ENCODE results near the gene STRN. TPM values are rescaled to one million over a fixed set of nuclear protein-coding genes. Genes with fewer than 3 reads are reported as not detected.

The STRN gene
- total and polyA plus RNA-seq, 10 of the 15 experiments (the other 5 are each of a cell fraction or from before 2014, with no cell fraction given), result 1.00 to 19.2 (median 9.1) TPM

- ATAC-seq (no peak), FAIRE-seq (no peak), DNase-seq (ENCODE audit: low read depth, low spot score) (no peak)
- H4K20me1 ChIP-seq (ENCODE audit: control insufficient read depth, insufficient read depth), result no peaks in the 10 kb centered on the region
- ChIA-PET POLR2A (no interaction called here), CTCF (interaction anchor here (0.7 kb wide), 1 partner anchor 1804 kb away, joined by 3 read pairs; no protein-coding TSS in a partner anchor), SMC1A (ENCODE audit: uncharacterized antibody, unreplicated experiment) (no interaction called here), RAD21 (ENCODE audit: unreplicated experiment) (no interaction called here)
- H3K27me3 ChIP-seq (replicated peaks in 1 of 2; ENCODE audit: control insufficient read depth in 2 of 2, insufficient read depth in 2 of 2, low read length in 1 of 2), result no peaks in the 10 kb centered on the region
- no peak overlapping the region for H3K4me3 ChIP-seq
- no peaks in the 10 kb centered on the region for H3K9me3 ChIP-seq (replicated peaks; ENCODE audit: control insufficient read depth, insufficient read depth, low read length)
- no peaks in the 10 kb centered on the region for H3K79me2 ChIP-seq (ENCODE audit: control insufficient read depth, insufficient read depth, low read length)
- intact Hi-C loops (cut with micrococcal nuclease; ENCODE audit: unreplicated experiment), result no loop called here
- 96% methylated on average over 5 of the region's 5 CpGs for WGBS (ENCODE audit: insufficient coverage, insufficient replicate concordance, low lambda C conversion rate, missing lambda C conversion rate)
- no peak overlapping the region for H3K27ac ChIP-seq (ENCODE audit: control insufficient read depth, insufficient read depth)
- no peak overlapping the region for H2AFZ ChIP-seq (ENCODE audit: control insufficient read depth, low read depth, low read length)
- H3K4me1 ChIP-seq (ENCODE audit: control insufficient read depth, insufficient read depth, low read length), result peaks cover 6% of the 10 kb centered on the region; the same call in 1 of the 2 replicates
- no TSS peak for BruUV-seq (replicated peaks)
- H3K9ac ChIP-seq (ENCODE audit: control insufficient read depth, insufficient read depth, low read length), result no peak overlapping the region
- in situ Hi-C loops (cut with MboI), result no loop called here
- peaks cover 0 to 3% of the 10 kb centered on the region in 2 experiments; a peak in 1 of 4 replicates for H3K36me3 ChIP-seq (ENCODE audit: control insufficient read depth in 2 of 2, insufficient read depth in 2 of 2, low read length in 1 of 2)
- H3K4me2 ChIP-seq (ENCODE audit: control insufficient read depth, insufficient read depth), result no peak overlapping the region
- TF ChIP-seq WRNIP1 (IDR thresholded peaks at IDR 0.05; ENCODE audit: borderline replicate concordance, low read depth, low read length), result no peak
These were observed 108.6 kb downstream of the STRN start for GRCh38 chr2:36857713-36858112.

GRCh38 chr2:36855429-36855828 is 110.9 kb downstream of the STRN start:
- no peak for FAIRE-seq
- Histone ChIP-seq H3K9ac (ENCODE audit: control insufficient read depth, insufficient read depth, low read length) (no peak overlapping the region), H3K27me3 (replicated peaks in 1 of 2; ENCODE audit: control insufficient read depth in 2 of 2, insufficient read depth in 2 of 2, low read length in 1 of 2) (no peaks in the 10 kb centered on the region), H3K4me3 (no peak overlapping the region), H3K27ac (ENCODE audit: control insufficient read depth, insufficient read depth) (no peak overlapping the region), H3K79me2 (ENCODE audit: control insufficient read depth, insufficient read depth, low read length) (no peaks in the 10 kb centered on the region), H4K20me1 (ENCODE audit: control insufficient read depth, insufficient read depth) (no peaks in the 10 kb centered on the region), H3K4me2 (ENCODE audit: control insufficient read depth, insufficient read depth) (no peak overlapping the region), H2AFZ (ENCODE audit: control insufficient read depth, low read depth, low read length) (no peak overlapping the region), H3K36me3 (ENCODE audit: control insufficient read depth in 2 of 2, insufficient read depth in 2 of 2, low read length in 1 of 2) (peaks cover 0 to 3% of the 10 kb centered on the region in 2 experiments; a peak in 1 of 4 replicates), H3K9me3 (replicated peaks; ENCODE audit: control insufficient read depth, insufficient read depth, low read length) (no peaks in the 10 kb centered on the region), H3K4me1 (ENCODE audit: control insufficient read depth, insufficient read depth, low read length) (peaks cover 6% of the 10 kb centered on the region; the same call in 1 of the 2 replicates)
- ChIA-PET CTCF (interaction anchor here (1.3 to 1.9 kb wide), 5 partner anchors 12 to 74 kb away, joined by 3 to 6 read pairs (median 4); no protein-coding TSS in a partner anchor), SMC1A (ENCODE audit: uncharacterized antibody, unreplicated experiment) (interaction anchor here (0.8 to 1.4 kb wide), 5 partner anchors 8 to 124 kb away, joined by 3 to 5 read pairs (median 3); no protein-coding TSS in a partner anchor), RAD21 (ENCODE audit: unreplicated experiment) (interaction anchor here (1.0 kb wide), 1 partner anchor 8 kb away, joined by 4 read pairs; no protein-coding TSS in a partner anchor), POLR2A (no interaction called here)
- intact Hi-C loops (cut with micrococcal nuclease; ENCODE audit: unreplicated experiment), result no loop called here
- WGBS (ENCODE audit: insufficient coverage, insufficient replicate concordance, low lambda C conversion rate, missing lambda C conversion rate), result 100% methylated on average over 2 of the region's 2 CpGs
- no peak for ATAC-seq
- BruUV-seq (replicated peaks), result no TSS peak
- DNase-seq (ENCODE audit: low read depth, low spot score), result no peak
- in situ Hi-C loops (cut with MboI), result no loop called here
- TF ChIP-seq E2F8 (IDR thresholded peaks at IDR 0.05; ENCODE audit: low read depth, partially characterized antibody), result no peak
- TF ChIP-seq PAX8 (IDR thresholded peaks at IDR 0.05), result no peak
- TF ChIP-seq ESRRA (IDR thresholded peaks at IDR 0.05; ENCODE audit: low read length), result no peak
- no peak for TF ChIP-seq NFIC (IDR thresholded peaks at IDR 0.05; ENCODE audit: low read depth, low read length)
- TF ChIP-seq TARDBP (IDR thresholded peaks at IDR 0.05; ENCODE audit: borderline replicate concordance), result no peak
- TF ChIP-seq HDGF (IDR thresholded peaks at IDR 0.05), result no peak
- no peak for TF ChIP-seq HSF1 (IDR thresholded peaks at IDR 0.05; ENCODE audit: low read depth, low read length)
- TF ChIP-seq BCLAF1 (IDR thresholded peaks at IDR 0.05), result no peak
- no peak for TF ChIP-seq YY1 (IDR thresholded peaks at IDR 0.05; ENCODE audit: low read depth, low read length)

Data from GM12878 (cell line).